ENCODE data around the gene RNF175.

The RNF175 gene

GRCh38 chr4:153759407-153760316 is at the start of gene RNF175:
RNF175 (minus strand) TSS chr4:153760024; CDS start chr4:153759862, 162 bp downstream.
- H3K9me2 ChIP-seq (replicated peaks; ENCODE audit: low read depth, low read length): no peaks in the 10 kb centered on the region
- no peak within 1 kb of the TSS for H3K9ac ChIP-seq (ENCODE audit: low read depth, low read length, poor library complexity, severe bottlenecking)
- H3K27me3 ChIP-seq (ENCODE audit: insufficient read depth, low read length, poor library complexity, severe bottlenecking): no peaks in the 10 kb centered on the region

DNA sequence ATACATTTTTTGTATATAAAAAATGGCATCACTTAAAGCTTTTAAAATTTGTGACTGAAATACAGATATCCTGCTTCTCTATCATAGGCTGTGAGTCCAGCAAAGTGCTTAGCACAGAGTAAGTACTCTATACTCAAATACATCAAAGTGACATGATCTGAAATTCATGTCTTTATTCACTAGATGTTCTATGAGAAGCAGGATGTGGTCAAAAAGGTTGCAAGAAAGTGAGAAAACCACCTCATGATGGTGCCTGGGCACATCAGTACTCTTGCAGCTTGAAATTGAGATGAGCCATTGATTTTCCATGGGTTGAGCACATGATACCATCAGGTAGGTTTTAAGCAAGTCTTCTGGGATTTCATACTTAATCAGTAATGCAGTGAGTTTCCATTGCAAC is 49.5 kb upstream of the RNF175 start:
- H3F3A ChIP-seq (ENCODE audit: low read depth): peaks cover 6% of the 10 kb centered on the region
- no peaks in the 10 kb centered on the region for H3K79me2 ChIP-seq (ENCODE audit: insufficient read depth, low read length)
- H4K20me1 ChIP-seq (ENCODE audit: insufficient read depth, low read length, poor library complexity, severe bottlenecking): no peaks in the 10 kb centered on the region
- no peaks in the 10 kb centered on the region for H3K27me3 ChIP-seq (ENCODE audit: insufficient read depth, low read length, poor library complexity, severe bottlenecking)
- TF ChIP-seq EZH2phosphoT487 (IDR thresholded peaks at IDR 0.05; ENCODE audit: borderline replicate concordance): no peak
- TF ChIP-seq, protein P1, sequence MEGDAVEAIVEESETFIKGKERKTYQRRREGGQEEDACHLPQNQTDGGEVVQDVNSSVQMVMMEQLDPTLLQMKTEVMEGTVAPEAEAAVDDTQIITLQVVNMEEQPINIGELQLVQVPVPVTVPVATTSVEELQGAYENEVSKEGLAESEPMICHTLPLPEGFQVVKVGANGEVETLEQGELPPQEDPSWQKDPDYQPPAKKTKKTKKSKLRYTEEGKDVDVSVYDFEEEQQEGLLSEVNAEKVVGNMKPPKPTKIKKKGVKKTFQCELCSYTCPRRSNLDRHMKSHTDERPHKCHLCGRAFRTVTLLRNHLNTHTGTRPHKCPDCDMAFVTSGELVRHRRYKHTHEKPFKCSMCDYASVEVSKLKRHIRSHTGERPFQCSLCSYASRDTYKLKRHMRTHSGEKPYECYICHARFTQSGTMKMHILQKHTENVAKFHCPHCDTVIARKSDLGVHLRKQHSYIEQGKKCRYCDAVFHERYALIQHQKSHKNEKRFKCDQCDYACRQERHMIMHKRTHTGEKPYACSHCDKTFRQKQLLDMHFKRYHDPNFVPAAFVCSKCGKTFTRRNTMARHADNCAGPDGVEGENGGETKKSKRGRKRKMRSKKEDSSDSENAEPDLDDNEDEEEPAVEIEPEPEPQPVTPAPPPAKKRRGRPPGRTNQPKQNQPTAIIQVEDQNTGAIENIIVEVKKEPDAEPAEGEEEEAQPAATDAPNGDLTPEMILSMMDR (conservative IDR thresholded peaks at IDR 0.05; ENCODE audit: low read length): no peak
- H3K4me1 ChIP-seq (ENCODE audit: insufficient read depth, low read length, poor library complexity, severe bottlenecking): peaks cover 33% of the 10 kb centered on the region
- peak overlapping the region; percentile 36 for H3K4me2 ChIP-seq (ENCODE audit: low read depth, low read length, poor library complexity, severe bottlenecking)
- no peak overlapping the region for H3K9ac ChIP-seq (ENCODE audit: low read depth, low read length, poor library complexity, severe bottlenecking)
- H3K36me3 ChIP-seq (ENCODE audit: insufficient read depth, low read length): no peaks in the 10 kb centered on the region
- H3K9me3 ChIP-seq (ENCODE audit: insufficient read depth, low read depth, low read length): no peaks in the 10 kb centered on the region
- H2AFZ ChIP-seq (ENCODE audit: low read length): no peak overlapping the region
- no peak overlapping the region for H3K4me3 ChIP-seq (ENCODE audit: low read length, poor library complexity, severe bottlenecking)
- H3K9me2 ChIP-seq (replicated peaks; ENCODE audit: low read depth, low read length): no peaks in the 10 kb centered on the region

More at GRCh38 chr4:153759407-153760316, at the start of gene RNF175:
- Histone ChIP-seq H3K4me1 (ENCODE audit: insufficient read depth, low read length, poor library complexity, severe bottlenecking) (no peaks in the 10 kb centered on the region), H4K20me1 (ENCODE audit: insufficient read depth, low read length, poor library complexity, severe bottlenecking) (no peaks in the 10 kb centered on the region), H3K79me2 (ENCODE audit: insufficient read depth, low read length) (no peaks in the 10 kb centered on the region), H3K4me3 (ENCODE audit: low read length, poor library complexity, severe bottlenecking) (no peak within 1 kb of the TSS), H2AFZ (ENCODE audit: low read length) (no peak within 1 kb of the TSS), H3K4me2 (ENCODE audit: low read depth, low read length, poor library complexity, severe bottlenecking) (no peak within 1 kb of the TSS), H3K9me3 (ENCODE audit: insufficient read depth, low read depth, low read length) (no peaks in the 10 kb centered on the region), H3K36me3 (ENCODE audit: insufficient read depth, low read length) (no peaks in the 10 kb centered on the region), H3F3A (ENCODE audit: low read depth) (no peaks in the 10 kb centered on the region)
- TF ChIP-seq, protein P1 (conservative IDR thresholded peaks at IDR 0.05; ENCODE audit: low read length): no peak
- TF ChIP-seq EZH2phosphoT487 (IDR thresholded peaks at IDR 0.05; ENCODE audit: borderline replicate concordance): no peak

DNA sequence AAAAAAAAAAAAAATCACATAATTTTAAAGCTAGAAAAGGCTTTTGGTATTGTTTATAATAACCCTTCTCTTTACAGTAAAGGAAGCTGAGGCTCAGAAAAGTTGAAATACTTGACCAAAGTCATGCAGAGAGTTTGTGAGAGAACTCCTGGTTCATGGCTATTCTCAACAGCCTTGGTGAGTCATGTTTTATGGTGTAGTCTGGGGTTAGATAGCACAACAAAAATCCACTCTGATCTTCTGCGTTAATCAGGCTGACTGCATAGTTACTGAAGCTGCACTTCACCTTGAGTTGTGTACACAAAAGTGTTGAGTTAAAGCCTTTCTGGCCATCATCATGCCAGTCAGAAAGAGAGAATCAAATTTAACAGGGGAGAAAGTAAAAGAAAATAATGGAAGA is 48.4 kb upstream of the RNF175 start:
- Histone ChIP-seq H3K9ac (ENCODE audit: low read depth, low read length, poor library complexity, severe bottlenecking) (no peak overlapping the region), H3K27me3 (ENCODE audit: insufficient read depth, low read length, poor library complexity, severe bottlenecking) (no peaks in the 10 kb centered on the region), H3F3A (ENCODE audit: low read depth) (peaks cover 6% of the 10 kb centered on the region), H4K20me1 (ENCODE audit: insufficient read depth, low read length, poor library complexity, severe bottlenecking) (no peaks in the 10 kb centered on the region), H2AFZ (ENCODE audit: low read length) (no peak overlapping the region), H3K9me2 (replicated peaks; ENCODE audit: low read depth, low read length) (no peaks in the 10 kb centered on the region), H3K4me3 (ENCODE audit: low read length, poor library complexity, severe bottlenecking) (no peak overlapping the region), H3K36me3 (ENCODE audit: insufficient read depth, low read length) (no peaks in the 10 kb centered on the region), H3K4me2 (ENCODE audit: low read depth, low read length, poor library complexity, severe bottlenecking) (peak overlapping the region; percentile 12), H3K4me1 (ENCODE audit: insufficient read depth, low read length, poor library complexity, severe bottlenecking) (peaks cover 34% of the 10 kb centered on the region), H3K9me3 (ENCODE audit: insufficient read depth, low read depth, low read length) (no peaks in the 10 kb centered on the region), H3K79me2 (ENCODE audit: insufficient read depth, low read length) (no peaks in the 10 kb centered on the region)
- TF ChIP-seq, protein P1 (conservative IDR thresholded peaks at IDR 0.05; ENCODE audit: low read length): no peak
